NOMO-1 (cell line): ENCODE results near the gene R3HDM1.
"Not testable (repeated sequence)": the region's sequence is repeated elsewhere in the genome, so short reads cannot be mapped to it uniquely, and the experiment has no call there.

Experiments used
- DNase-seq, 2 experiments: peaks; one replicate each; lab custom pipeline; 2025; ENCODE audit not compliant: unreplicated experiment in 2 of 2; lab: John Stamatoyannopoulos, UW

R3HDM1 gene

GRCh38 chr2:135703300-135703699, 172.0 kb downstream of the R3HDM1 start:
- DNase-seq = no peak

- DNase-seq = not testable (repeated sequence)
Observed at GRCh38 chr2:135704075-135704474, 172.8 kb downstream of the R3HDM1 start.

- DNase-seq = no peak
Observed at GRCh38 chr2:135708159-135708558, 176.9 kb downstream of the R3HDM1 start.

- DNase-seq = peak; percentile 18 to 44
Observed at GRCh38 chr2:135709992-135710391, 178.7 kb downstream of the R3HDM1 start.

GRCh38 chr2:135715086-135715485, 183.8 kb downstream of the R3HDM1 start:
- not testable (repeated sequence) for DNase-seq

GRCh38 chr2:135728064-135728743, 196.9 kb downstream of the R3HDM1 start:
- DNase-seq = no peak

- no peak for DNase-seq
Observed at GRCh38 chr2:135732561-135732960, 201.3 kb downstream of the R3HDM1 start.

GRCh38 chr2:135733045-135733444, 201.8 kb downstream of the R3HDM1 start:
- no peak for DNase-seq

GRCh38 chr2:135736546-135736945, 205.3 kb downstream of the R3HDM1 start:
- DNase-seq = no peak

- no peak for DNase-seq
Observed at GRCh38 chr2:135740206-135740605, 208.9 kb downstream of the R3HDM1 start.

GRCh38 chr2:135741043-135741394, 209.7 kb downstream of the R3HDM1 start:
- no peak for DNase-seq

GRCh38 chr2:135741395-135742324, 210.4 kb downstream of the R3HDM1 start, which contains the start of gene UBXN4:
Gene UBXN4 (plus strand): TSS chr2:135741855. CDS start chr2:135741930, 75 bp downstream.
- DNase-seq = peak; percentile 96 to 98

- DNase-seq = peak; percentile 46 to 59
Observed at GRCh38 chr2:135742325-135742757, 211.1 kb downstream of the R3HDM1 start.

GRCh38 chr2:135743860-135744259, 212.6 kb downstream of the R3HDM1 start:
- DNase-seq = no peak

- DNase-seq = no peak
Observed at GRCh38 chr2:135744760-135745314, 213.6 kb downstream of the R3HDM1 start.

- DNase-seq = no peak
Observed at GRCh38 chr2:135745545-135745944, 214.3 kb downstream of the R3HDM1 start.

- no peak for DNase-seq
Observed at GRCh38 chr2:135755573-135755972, 224.3 kb downstream of the R3HDM1 start.

GRCh38 chr2:135756692-135757091, 225.4 kb downstream of the R3HDM1 start:
- DNase-seq = no peak

- no peak for DNase-seq
Observed at GRCh38 chr2:135762022-135762421, 230.7 kb downstream of the R3HDM1 start.

- DNase-seq = no peak
Observed at GRCh38 chr2:135762530-135762929, 231.2 kb downstream of the R3HDM1 start.

GRCh38 chr2:135768863-135769262, 237.6 kb downstream of the R3HDM1 start:
- DNase-seq = no peak
